AG09309 (cell line): ENCODE data around the gene KCNAB2.
A peak's percentile ranks its signal among the peaks of the same experiment; 100 is the strongest.

ENCODE experiments used
- DNase-seq: peaks from one replicate; pipeline ENCODE4 v3.0.0-alpha.2; 2010; ENCODE audit warnings: low read depth
- H3K4me3 ChIP-seq: 2 replicates; pipeline ENCODE4 v1.5.1; 2011; ENCODE audit warnings: mild to moderate bottlenecking, low read depth, low read length, moderate library complexity; ENCODE audit not compliant: control insufficient read depth
- TF ChIP-seq, protein P1 (sequence below): IDR thresholded peaks from 2 replicates; pipeline ENCODE4 v1.5.1; 2011; ENCODE audit warnings: mild to moderate bottlenecking, low read depth, low read length, inconsistent platforms; ENCODE audit not compliant: insufficient read depth, control insufficient read depth; ENCODE audit errors: missing control alignments

KCNAB2 gene

DNA sequence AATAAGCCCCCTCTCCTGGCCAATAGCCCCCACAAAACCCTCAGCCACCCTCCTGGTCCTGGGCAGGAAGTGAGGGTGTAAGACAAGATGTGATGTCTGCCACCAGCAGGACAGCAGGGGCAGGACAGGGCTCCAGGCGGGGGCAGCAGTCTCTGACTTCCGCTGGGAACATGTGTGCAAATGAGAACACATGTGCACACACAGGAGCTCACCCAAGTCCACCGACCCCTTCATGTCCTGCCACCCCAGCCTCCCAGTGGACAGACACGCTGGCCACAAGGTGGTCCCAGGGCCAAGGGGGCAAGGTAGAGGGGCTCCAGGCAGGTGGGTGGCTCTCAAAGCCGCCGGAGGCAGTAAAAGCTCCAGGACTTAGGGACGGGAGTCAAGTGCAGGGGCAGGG is 60.1 kb downstream of the KCNAB2 start:
- TF ChIP-seq, protein P1, sequence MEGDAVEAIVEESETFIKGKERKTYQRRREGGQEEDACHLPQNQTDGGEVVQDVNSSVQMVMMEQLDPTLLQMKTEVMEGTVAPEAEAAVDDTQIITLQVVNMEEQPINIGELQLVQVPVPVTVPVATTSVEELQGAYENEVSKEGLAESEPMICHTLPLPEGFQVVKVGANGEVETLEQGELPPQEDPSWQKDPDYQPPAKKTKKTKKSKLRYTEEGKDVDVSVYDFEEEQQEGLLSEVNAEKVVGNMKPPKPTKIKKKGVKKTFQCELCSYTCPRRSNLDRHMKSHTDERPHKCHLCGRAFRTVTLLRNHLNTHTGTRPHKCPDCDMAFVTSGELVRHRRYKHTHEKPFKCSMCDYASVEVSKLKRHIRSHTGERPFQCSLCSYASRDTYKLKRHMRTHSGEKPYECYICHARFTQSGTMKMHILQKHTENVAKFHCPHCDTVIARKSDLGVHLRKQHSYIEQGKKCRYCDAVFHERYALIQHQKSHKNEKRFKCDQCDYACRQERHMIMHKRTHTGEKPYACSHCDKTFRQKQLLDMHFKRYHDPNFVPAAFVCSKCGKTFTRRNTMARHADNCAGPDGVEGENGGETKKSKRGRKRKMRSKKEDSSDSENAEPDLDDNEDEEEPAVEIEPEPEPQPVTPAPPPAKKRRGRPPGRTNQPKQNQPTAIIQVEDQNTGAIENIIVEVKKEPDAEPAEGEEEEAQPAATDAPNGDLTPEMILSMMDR: no peak
- H3K4me3 ChIP-seq: no peak overlapping the region
- DNase-seq: no peak

- no peak for DNase-seq
- TF ChIP-seq, protein P1: no peak
- H3K4me3 ChIP-seq: no peak overlapping the region
Measured at GRCh38 chr1:6106321-6106731, 60.6 kb downstream of the KCNAB2 start.

- no peak for DNase-seq
- no peak overlapping the region for H3K4me3 ChIP-seq
- TF ChIP-seq, protein P1: no peak
Measured at GRCh38 chr1:6106977-6107376, 61.3 kb downstream of the KCNAB2 start.

- no peak overlapping the region for H3K4me3 ChIP-seq
- DNase-seq: no peak
- TF ChIP-seq, protein P1: no peak
Measured at GRCh38 chr1:6107409-6108356, 62.0 kb downstream of the KCNAB2 start.

- no peak overlapping the region for H3K4me3 ChIP-seq
- TF ChIP-seq, protein P1: no peak
- DNase-seq: no peak
Measured at GRCh38 chr1:6108476-6108875, 62.8 kb downstream of the KCNAB2 start.

DNA sequence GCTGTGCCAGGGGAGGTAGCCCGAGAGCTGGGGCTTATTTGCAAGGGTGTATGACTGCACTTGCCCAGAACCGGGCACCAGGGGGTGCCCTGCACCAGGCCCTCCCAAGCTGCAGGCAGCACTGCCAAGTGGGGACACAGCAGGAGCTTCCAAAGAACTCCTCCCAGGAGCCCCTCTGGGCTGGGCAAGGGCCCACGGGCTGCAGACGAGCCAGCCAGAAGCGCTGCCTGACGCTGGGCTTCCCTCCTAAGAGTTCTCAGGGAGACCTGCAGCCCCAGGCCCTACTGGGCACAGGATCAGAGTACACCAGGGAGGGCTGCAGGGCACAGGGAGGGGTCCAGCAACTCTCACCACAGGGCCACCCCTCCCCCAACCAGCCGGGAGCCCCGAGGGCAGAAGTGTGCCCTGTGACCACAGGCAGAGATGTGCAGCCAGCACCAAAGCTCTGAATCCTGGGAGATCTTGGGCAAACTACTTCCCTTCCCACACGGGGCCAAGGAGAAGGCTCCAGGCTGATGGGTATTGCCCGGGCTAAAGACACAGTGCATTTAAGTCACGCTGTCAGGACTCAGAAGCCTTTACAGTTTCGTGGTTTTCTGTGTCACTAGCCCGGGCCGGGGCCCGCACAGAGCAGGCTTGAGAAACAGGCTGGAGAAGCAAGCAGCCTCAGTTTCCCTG is 63.4 kb downstream of the KCNAB2 start:
- DNase-seq: peak; percentile 32
- H3K4me3 ChIP-seq: no peak overlapping the region
- TF ChIP-seq, protein P1: peak; percentile 80
